Right kidney (tissue), 1 donor: ENCODE results near the gene PSMB3.
"Not testable (repeated sequence)": the region's sequence is repeated elsewhere in the genome, so short reads cannot be mapped to it uniquely, and the experiment has no call there.

Source experiments
- DNase-seq: peaks from one replicate; pipeline ENCODE4 v3.0.0-alpha.2; 2016

Gene PSMB3

GRCh38 chr17:38713456-38714075, 39.0 kb upstream of the PSMB3 start:
- no peak for DNase-seq

- DNase-seq: no peak
Measured at GRCh38 chr17:38715216-38715943, 37.2 kb upstream of the PSMB3 start.

GRCh38 chr17:38716368-38717005, 36.1 kb upstream of the PSMB3 start:
- DNase-seq: no peak

- DNase-seq: no peak
Measured at GRCh38 chr17:38717139-38717745, 35.3 kb upstream of the PSMB3 start.

GRCh38 chr17:38719289-38719942, 33.1 kb upstream of the PSMB3 start:
- DNase-seq: no peak

- no peak for DNase-seq
Measured at GRCh38 chr17:38719943-38720641, 32.4 kb upstream of the PSMB3 start.

- DNase-seq: no peak
Measured at GRCh38 chr17:38720941-38721340, 31.6 kb upstream of the PSMB3 start.

GRCh38 chr17:38721802-38722201, 30.7 kb upstream of the PSMB3 start:
- no peak for DNase-seq

- DNase-seq: no peak
Measured at GRCh38 chr17:38724337-38724988, 28.1 kb upstream of the PSMB3 start.

GRCh38 chr17:38725066-38725465, 27.5 kb upstream of the PSMB3 start:
- DNase-seq: no peak

GRCh38 chr17:38726145-38726544, 26.4 kb upstream of the PSMB3 start:
- DNase-seq: not testable (repeated sequence)

GRCh38 chr17:38727736-38728135, 24.8 kb upstream of the PSMB3 start:
- DNase-seq: no peak

- no peak for DNase-seq
Measured at GRCh38 chr17:38728290-38728831, 24.2 kb upstream of the PSMB3 start.

- no peak for DNase-seq
Measured at GRCh38 chr17:38729368-38729885, 23.1 kb upstream of the PSMB3 start.

- peak; percentile 82 for DNase-seq
Measured at GRCh38 chr17:38729886-38730525, 22.5 kb upstream of the PSMB3 start, which contains the start of gene CISD3. CISD3 (plus strand) TSS chr17:38730341; CDS start chr17:38730359, 18 bp downstream.

- peak; percentile 75 for DNase-seq
Measured at GRCh38 chr17:38730526-38731379, 21.8 kb upstream of the PSMB3 start.

GRCh38 chr17:38731526-38732294, 20.8 kb upstream of the PSMB3 start:
- no peak for DNase-seq
